K562 (cell line): Measurements from ENCODE around the gene PLEKHA6. TPM values are rescaled to one million over a fixed set of nuclear protein-coding genes. Genes with fewer than 3 reads are reported as not detected.
A peak's percentile ranks its signal among the peaks of the same experiment; 100 is the strongest.

ENCODE experiments used
- ARID1B ChIP-seq: fragments of 450-650 bp; IDR thresholded peaks from 2 replicates; pipeline ENCODE4 v1.6.1; 2016; ENCODE audit warnings: antibody characterized with exemption, mild to moderate bottlenecking, inconsistent platforms
- BCL6 ChIP-seq: fragments of 250-450 bp; sonication (Bioruptor Pico); IDR thresholded peaks from 2 replicates; pipeline ENCODE4 v1.4.0; 2020
- BHLHE40 ChIP-seq: IDR thresholded peaks from 2 replicates; pipeline ENCODE4 v1.6.1; 2011; ENCODE audit warnings: low read length, improper control_type of control experiment
- BRD4 ChIP-seq: fragments of 200-600 bp; sonication (generic); IDR thresholded peaks from 2 replicates; pipeline ENCODE4 v1.6.1; 2017; ENCODE audit warnings: inconsistent platforms
- EP300 ChIP-seq: IDR thresholded peaks from 2 replicates; pipeline ENCODE4 v1.6.1; 2012; ENCODE audit warnings: low read length, improper control_type of control experiment
- ERF ChIP-seq: fragments of 450-650 bp; formaldehyde crosslinking; IDR thresholded peaks from 2 replicates; pipeline ENCODE4 v1.4.0; 2020; ENCODE audit warnings: mild to moderate bottlenecking, mixed read lengths
- GABPB2 ChIP-seq: fragments of 250-450 bp; sonication (Bioruptor Pico); conservative IDR thresholded peaks from 2 replicates; pipeline ENCODE4 v1.5.1; 2021; ENCODE audit warnings: mild to moderate bottlenecking
- HDGF ChIP-seq: fragments of 450-650 bp; IDR thresholded peaks from 2 replicates; pipeline ENCODE4 v1.6.1; 2016
- HOXB6 ChIP-seq: fragments of 250-450 bp; sonication (Bioruptor Pico); IDR thresholded peaks from 2 replicates; pipeline ENCODE4 v1.5.1; 2022; ENCODE audit warnings: mild to moderate bottlenecking, borderline replicate concordance
- NR2C1 ChIP-seq, 2 experiments: fragments of 450-650 bp; IDR thresholded peaks; 2 replicates each; pipeline ENCODE4 v1.6.1; 2017; ENCODE audit warnings: mild to moderate bottlenecking in 2 of 2, antibody characterized with exemption in 1 of 2, inconsistent platforms in 1 of 2, missing compliant biosample characterization in 1 of 2, missing genetic modification characterization in 1 of 2
- PHB ChIP-seq: fragments of 250-450 bp; sonication (Bioruptor Pico); IDR thresholded peaks from 2 replicates; pipeline ENCODE4 v1.5.0; 2021
- PHF21A ChIP-seq: fragments of 450-650 bp; IDR thresholded peaks from 2 replicates; pipeline ENCODE4 v1.6.1; 2017; ENCODE audit warnings: low read depth, borderline replicate concordance
- PHF8 ChIP-seq: fragments of 200-600 bp; sonication (generic); IDR thresholded peaks from 2 replicates; pipeline ENCODE4 v1.6.1; 2012; ENCODE audit warnings: mixed run types, mild to moderate bottlenecking, inconsistent platforms, low read length, moderate library complexity, borderline replicate concordance
- POLR2H ChIP-seq: IDR thresholded peaks from 2 replicates; pipeline ENCODE4 v1.6.1; 2016; ENCODE audit warnings: missing genetic modification characterization, low read depth, mild to moderate bottlenecking, control low read depth, missing compliant biosample characterization, moderate library complexity
- SFPQ ChIP-seq: fragments of 200-400 bp; formaldehyde crosslinking; IDR thresholded peaks from 2 replicates; pipeline ENCODE4 v1.6.1; 2017; ENCODE audit warnings: mild to moderate bottlenecking, low read depth, low read length, moderate library complexity
- SNIP1 ChIP-seq: fragments of 450-650 bp; IDR thresholded peaks from 2 replicates; pipeline ENCODE4 v1.7.1; 2017; ENCODE audit warnings: low read depth, mild to moderate bottlenecking
- TCF3 ChIP-seq: sonication (generic); formaldehyde crosslinking; IDR thresholded peaks from 2 replicates; pipeline ENCODE4 v1.4.0; 2020; ENCODE audit warnings: mild to moderate bottlenecking, missing genetic modification reagents
- ZFX ChIP-seq: sonication (generic); formaldehyde crosslinking; IDR thresholded peaks from 2 replicates; pipeline ENCODE4 v1.8.0; 2022; ENCODE audit warnings: mild to moderate bottlenecking, missing genetic modification reagents, moderate library complexity
- ZNF133 ChIP-seq: fragments of 250-450 bp; sonication (Bioruptor Pico); IDR thresholded peaks from 2 replicates; pipeline ENCODE4 v1.4.0; 2020; ENCODE audit warnings: mild to moderate bottlenecking
- ZNF212 ChIP-seq: fragments of 450-650 bp; formaldehyde crosslinking; IDR thresholded peaks from 2 replicates; pipeline ENCODE4 v1.4.0; 2020; ENCODE audit warnings: mild to moderate bottlenecking
- ZNF232 ChIP-seq: sonication (generic); formaldehyde crosslinking; IDR thresholded peaks from 2 replicates; pipeline ENCODE4 v1.8.0; 2022; ENCODE audit warnings: mild to moderate bottlenecking, missing genetic modification reagents
- ZZZ3 ChIP-seq: fragments of 450-650 bp; IDR thresholded peaks from 2 replicates; pipeline ENCODE4 v1.6.1; 2016; ENCODE audit warnings: antibody characterized with exemption, mild to moderate bottlenecking, moderate library complexity
- polyA plus RNA-seq, 8 experiments: library from polyadenylated mRNA; depleted of rRNA in 4 of 8; stranded (reverse) in 5 of 8; unstranded in 3 of 8; fragments of >200 nt; fragmentation: Nextera tagmentation in 2 of 8; fragmentation: Illumina TruSeq in 1 of 8; extraction: Ambion mirVana in 2 of 8; extraction: Trizol in 1 of 8; gene quantifications; 2 replicates each; pipeline versions ENCODE4 v1.2.1 to v1.2.3, GENCODE V29; 2011 to 2014; ENCODE audit warnings: inconsistent platforms in 1 of 8, missing spikeins in 1 of 8
- total RNA-seq, 7 experiments: library from RNA; depleted of rRNA in 6 of 7; stranded (reverse); fragments of >200 nt in 6 of 7; fragmentation: Illumina TruSeq in 2 of 7; extraction: Trizol in 2 of 7; gene quantifications; 2 replicates each; pipeline versions ENCODE4 v1.2.1 to v1.2.3, GENCODE V29; 2011 to 2021; ENCODE audit warnings: low replicate concordance in 1 of 7
- TF ChIP-seq, protein P1 (sequence below): sonication (generic); formaldehyde crosslinking; IDR thresholded peaks from 2 replicates; pipeline ENCODE4 v1.8.1; 2023; ENCODE audit warnings: missing genetic modification reagents, mild to moderate bottlenecking, borderline replicate concordance
- TF ChIP-seq, protein P2 (sequence below): sonication (generic); formaldehyde crosslinking; IDR thresholded peaks from 2 replicates; pipeline ENCODE4 v1.8.1; 2022; ENCODE audit warnings: missing genetic modification reagents

Gene PLEKHA6
- total and polyA plus RNA-seq, 9 of the 15 experiments (the other 6 are each of a cell fraction or from before 2014, with no cell fraction given), result under 0.01 to 0.33 (median 0.01) TPM; not detected in 4

DNA sequence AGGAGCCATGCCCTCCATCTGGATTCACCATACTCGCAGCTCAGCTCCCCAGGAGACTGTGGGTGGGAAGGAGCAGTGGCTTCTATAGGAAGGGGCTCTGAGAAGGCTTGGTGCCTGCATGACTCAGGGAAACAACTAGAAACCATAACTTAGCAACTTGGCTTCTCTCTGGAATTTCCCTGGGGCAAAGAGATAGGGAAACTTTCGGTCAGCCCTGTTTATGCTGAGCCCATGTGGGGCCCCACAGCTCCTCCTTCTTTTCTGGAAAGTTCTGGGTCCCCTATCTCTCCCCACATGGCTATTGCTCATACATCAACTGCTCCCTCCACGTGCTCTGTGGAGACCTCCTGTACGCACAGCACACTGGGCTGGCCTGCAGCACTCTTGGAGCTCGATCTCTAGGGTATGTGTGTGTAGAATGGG is 39.3 kb downstream of the PLEKHA6 start (continued):
- no peak for TF ChIP-seq SFPQ
- TF ChIP-seq PHB (CRISPR knock-in tag), result no peak
- no peak for TF ChIP-seq PHF21A
- TF ChIP-seq HOXB6 (CRISPR knock-in tag), result no peak
- TF ChIP-seq EP300, result no peak
- TF ChIP-seq BHLHE40, result peak; percentile 79
- TF ChIP-seq ZNF212 (CRISPR knock-in tag), result no peak
- TF ChIP-seq ZNF232 (CRISPR knock-in tag), result no peak
- TF ChIP-seq PHF8, result no peak
- no peak for TF ChIP-seq NR2C1 (IDR thresholded peaks at IDR 0.05)
- TF ChIP-seq NR2C1 (tag; IDR thresholded peaks at IDR 0.05), result no peak
- peak; percentile 75 for TF ChIP-seq TCF3 (CRISPR knock-in tag)
- TF ChIP-seq ZZZ3, result no peak
- peak; percentile 69; the same call in 1 of the 2 replicates for TF ChIP-seq ARID1B
- TF ChIP-seq GABPB2 (CRISPR knock-in tag), result no peak
- no peak for TF ChIP-seq ERF (CRISPR knock-in tag)
- TF ChIP-seq SNIP1, result no peak
- no peak for TF ChIP-seq BCL6 (CRISPR knock-in tag)
- no peak for TF ChIP-seq HDGF
- no peak for TF ChIP-seq BRD4
- no peak for TF ChIP-seq ZNF133 (CRISPR knock-in tag)
- no peak for TF ChIP-seq POLR2H
- TF ChIP-seq, protein P1, sequence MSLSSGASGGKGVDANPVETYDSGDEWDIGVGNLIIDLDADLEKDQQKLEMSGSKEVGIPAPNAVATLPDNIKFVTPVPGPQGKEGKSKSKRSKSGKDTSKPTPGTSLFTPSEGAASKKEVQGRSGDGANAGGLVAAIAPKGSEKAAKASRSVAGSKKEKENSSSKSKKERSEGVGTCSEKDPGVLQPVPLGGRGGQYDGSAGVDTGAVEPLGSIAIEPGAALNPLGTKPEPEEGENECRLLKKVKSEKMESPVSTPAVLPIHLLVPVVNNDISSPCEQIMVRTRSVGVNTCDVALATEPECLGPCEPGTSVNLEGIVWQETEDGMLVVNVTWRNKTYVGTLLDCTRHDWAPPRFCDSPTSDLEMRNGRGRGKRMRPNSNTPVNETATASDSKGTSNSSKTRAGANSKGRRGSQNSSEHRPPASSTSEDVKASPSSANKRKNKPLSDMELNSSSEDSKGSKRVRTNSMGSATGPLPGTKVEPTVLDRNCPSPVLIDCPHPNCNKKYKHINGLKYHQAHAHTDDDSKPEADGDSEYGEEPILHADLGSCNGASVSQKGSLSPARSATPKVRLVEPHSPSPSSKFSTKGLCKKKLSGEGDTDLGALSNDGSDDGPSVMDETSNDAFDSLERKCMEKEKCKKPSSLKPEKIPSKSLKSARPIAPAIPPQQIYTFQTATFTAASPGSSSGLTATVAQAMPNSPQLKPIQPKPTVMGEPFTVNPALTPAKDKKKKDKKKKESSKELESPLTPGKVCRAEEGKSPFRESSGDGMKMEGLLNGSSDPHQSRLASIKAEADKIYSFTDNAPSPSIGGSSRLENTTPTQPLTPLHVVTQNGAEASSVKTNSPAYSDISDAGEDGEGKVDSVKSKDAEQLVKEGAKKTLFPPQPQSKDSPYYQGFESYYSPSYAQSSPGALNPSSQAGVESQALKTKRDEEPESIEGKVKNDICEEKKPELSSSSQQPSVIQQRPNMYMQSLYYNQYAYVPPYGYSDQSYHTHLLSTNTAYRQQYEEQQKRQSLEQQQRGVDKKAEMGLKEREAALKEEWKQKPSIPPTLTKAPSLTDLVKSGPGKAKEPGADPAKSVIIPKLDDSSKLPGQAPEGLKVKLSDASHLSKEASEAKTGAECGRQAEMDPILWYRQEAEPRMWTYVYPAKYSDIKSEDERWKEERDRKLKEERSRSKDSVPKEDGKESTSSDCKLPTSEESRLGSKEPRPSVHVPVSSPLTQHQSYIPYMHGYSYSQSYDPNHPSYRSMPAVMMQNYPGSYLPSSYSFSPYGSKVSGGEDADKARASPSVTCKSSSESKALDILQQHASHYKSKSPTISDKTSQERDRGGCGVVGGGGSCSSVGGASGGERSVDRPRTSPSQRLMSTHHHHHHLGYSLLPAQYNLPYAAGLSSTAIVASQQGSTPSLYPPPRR (CRISPR knock-in tag), result no peak
- TF ChIP-seq, protein P2, sequence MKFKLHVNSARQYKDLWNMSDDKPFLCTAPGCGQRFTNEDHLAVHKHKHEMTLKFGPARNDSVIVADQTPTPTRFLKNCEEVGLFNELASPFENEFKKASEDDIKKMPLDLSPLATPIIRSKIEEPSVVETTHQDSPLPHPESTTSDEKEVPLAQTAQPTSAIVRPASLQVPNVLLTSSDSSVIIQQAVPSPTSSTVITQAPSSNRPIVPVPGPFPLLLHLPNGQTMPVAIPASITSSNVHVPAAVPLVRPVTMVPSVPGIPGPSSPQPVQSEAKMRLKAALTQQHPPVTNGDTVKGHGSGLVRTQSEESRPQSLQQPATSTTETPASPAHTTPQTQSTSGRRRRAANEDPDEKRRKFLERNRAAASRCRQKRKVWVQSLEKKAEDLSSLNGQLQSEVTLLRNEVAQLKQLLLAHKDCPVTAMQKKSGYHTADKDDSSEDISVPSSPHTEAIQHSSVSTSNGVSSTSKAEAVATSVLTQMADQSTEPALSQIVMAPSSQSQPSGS (CRISPR knock-in tag), result no peak
- no peak for TF ChIP-seq ZFX (CRISPR knock-in tag)
